SK-MEL-5 (cell line): ENCODE results near the gene PSME3. TPM values are rescaled to one million over a fixed set of nuclear protein-coding genes. Genes with fewer than 3 reads are reported as not detected.
"Not testable (repeated sequence)": the region's sequence is repeated elsewhere in the genome, so short reads cannot be mapped to it uniquely, and the experiment has no call there.

Experiments used
- DNase-seq: peaks from one replicate; pipeline ENCODE4 v3.0.0-alpha.2; 2016; ENCODE audit warnings: low read depth, low spot score
- in situ Hi-C: cut with HindIII; loops from 2 replicates; pipeline ENCODE4 v1.10.0; 2016; ENCODE audit warnings: low sequenced_read_pairs, high pct_unique_total_duplicates, low pct_unique_long_range_greater_than_20kb
- total RNA-seq: library from RNA; depleted of rRNA; stranded (reverse); fragments of >200 nt; shearing (Covaris generic); gene quantifications from 2 replicates; pipeline ENCODE4 v1.2.3, GENCODE V29; 2014

The PSME3 gene
- total RNA-seq, 1 experiment from 2014 or later = 139 TPM

DNA sequence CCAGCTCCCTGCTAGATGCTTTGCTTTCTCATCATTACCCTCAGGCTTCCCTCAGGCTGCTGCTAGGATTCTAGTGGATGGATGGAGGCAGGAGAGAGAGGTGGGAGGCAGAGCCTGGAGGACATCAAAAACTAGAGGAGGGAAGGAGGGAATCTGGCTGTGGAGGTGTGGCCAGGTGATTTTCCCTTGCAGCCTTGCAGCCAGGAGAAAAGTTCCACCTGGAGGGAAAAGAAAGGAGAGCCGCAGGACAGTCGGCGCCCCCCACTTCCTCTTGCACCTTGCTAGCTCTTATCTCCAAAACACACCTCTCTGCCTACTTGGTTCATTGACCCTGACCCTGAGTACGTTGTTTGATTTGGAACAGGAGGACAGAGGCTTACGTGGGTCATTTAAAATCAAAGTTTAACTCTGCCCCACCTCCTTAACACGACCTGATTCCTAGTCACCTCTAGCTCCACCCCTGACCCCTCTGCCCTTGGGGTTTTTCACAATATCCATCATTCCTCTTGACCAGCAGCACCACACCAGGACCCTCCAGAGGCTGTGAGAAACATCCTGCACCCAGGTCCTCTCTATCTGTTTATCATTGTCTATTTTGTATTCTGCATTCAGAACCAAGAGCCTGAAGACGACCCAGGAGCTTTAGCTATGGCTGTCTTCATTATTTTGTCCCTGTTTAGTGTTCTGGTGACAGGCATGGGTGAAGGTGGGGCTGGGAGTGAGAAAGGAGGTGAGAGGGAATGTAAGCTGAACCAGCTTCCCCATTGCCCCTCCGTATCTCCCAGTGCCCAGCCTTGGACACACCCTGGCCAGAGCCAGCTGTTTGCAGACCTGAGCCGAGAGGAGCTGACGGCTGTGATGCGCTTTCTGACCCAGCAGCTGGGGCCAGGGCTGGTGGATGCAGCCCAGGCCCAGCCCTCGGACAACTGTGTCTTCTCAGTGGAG is 33.7 kb downstream of the PSME3 start:
- in situ Hi-C loops = no loop called here

GRCh38 chr17:42867694-42868261 is 34.6 kb downstream of the PSME3 start:
- in situ Hi-C loops, DNase-seq: not testable (repeated sequence)

More for the DNA sequence above, 33.7 kb downstream of the PSME3 start:
- no peak for DNase-seq

GRCh38 chr17:42868338-42868737 is 35.1 kb downstream of the PSME3 start:
- DNase-seq = no peak
- in situ Hi-C loops = no loop called here

- DNase-seq = no peak
- in situ Hi-C loops = no loop called here
These were observed 38.5 kb downstream of the PSME3 start for GRCh38 chr17:42871647-42872046.

GRCh38 chr17:42872251-42872965 is 39.2 kb downstream of the PSME3 start:
- in situ Hi-C loops = no loop called here
- DNase-seq = no peak

DNA sequence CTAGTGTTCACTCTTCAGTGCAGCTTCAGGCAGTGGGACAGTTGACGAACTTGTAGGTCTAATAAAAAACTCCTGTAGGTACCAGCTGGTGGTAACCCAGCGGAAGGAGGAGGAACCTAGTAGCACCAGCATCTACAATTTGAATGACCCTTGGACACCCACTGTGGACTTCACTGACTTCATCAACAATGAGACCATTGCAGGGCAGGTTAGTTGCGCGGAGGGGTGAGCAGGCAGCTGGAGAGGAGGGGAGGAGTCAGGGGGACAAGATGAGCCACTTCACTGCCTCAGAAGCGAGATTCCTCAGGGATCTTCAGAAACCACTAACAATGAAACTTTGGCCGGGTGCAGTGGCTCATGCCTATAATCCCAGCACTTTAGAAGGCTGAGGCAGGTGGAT is 40.1 kb downstream of the PSME3 start:
- no peak for DNase-seq
- in situ Hi-C loops = no loop called here

GRCh38 chr17:42873932-42874695 is 40.9 kb downstream of the PSME3 start:
- in situ Hi-C loops, DNase-seq: not testable (repeated sequence)

GRCh38 chr17:42877037-42877436 is 43.8 kb downstream of the PSME3 start:
- DNase-seq = no peak
- in situ Hi-C loops = no loop called here

DNA sequence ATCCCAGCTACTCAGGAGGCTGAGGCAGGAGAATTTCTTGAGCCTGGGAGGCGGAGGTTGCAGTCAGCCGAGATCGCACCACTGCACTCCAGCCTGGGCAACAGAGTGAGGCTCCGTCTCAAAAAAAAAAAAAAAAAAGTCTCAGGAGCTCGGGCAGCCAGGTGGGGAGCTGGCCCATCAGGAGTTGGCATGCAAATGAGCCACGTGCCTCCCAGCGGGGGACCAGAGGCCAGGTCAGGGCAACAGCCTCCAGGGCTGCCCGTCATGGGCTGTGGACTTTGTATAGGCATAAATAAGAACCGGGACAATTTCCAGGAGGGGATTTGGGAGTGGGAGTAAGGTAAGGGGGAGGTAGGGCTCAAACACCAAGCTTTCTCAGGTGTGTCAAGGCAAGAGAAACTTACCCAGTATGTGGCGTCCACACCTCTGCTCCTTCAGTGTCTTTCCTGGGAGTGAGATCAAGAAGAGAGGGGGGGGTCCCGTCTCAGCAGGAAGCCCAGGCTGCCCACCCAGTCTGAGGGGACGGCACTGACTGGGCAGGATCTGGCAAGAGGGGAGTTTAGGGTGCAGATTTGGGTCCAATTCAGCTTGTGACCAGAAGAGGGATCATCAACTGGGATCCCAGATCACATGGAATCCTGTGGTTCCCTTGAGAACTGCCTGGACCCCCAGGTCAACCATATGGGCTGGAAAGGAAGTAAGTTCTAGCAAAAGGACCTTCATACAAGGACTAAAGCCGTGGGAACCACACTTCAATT is 45.1 kb downstream of the PSME3 start:
- DNase-seq = no peak
- in situ Hi-C loops = no loop called here

GRCh38 chr17:42878924-42879595 is 45.9 kb downstream of the PSME3 start:
- in situ Hi-C loops = no loop called here
- no peak for DNase-seq

GRCh38 chr17:42879596-42879985 is 46.4 kb downstream of the PSME3 start:
- in situ Hi-C loops = no loop called here
- no peak for DNase-seq

- no peak for DNase-seq
- in situ Hi-C loops = no loop called here
These were observed 47.6 kb downstream of the PSME3 start for GRCh38 chr17:42880776-42881310.

- DNase-seq, in situ Hi-C loops: not testable (repeated sequence)
These were observed 48.5 kb downstream of the PSME3 start for GRCh38 chr17:42881706-42882105.

GRCh38 chr17:42882166-42882565 is 49.0 kb downstream of the PSME3 start:
- in situ Hi-C loops = no loop called here
- no peak for DNase-seq

DNA sequence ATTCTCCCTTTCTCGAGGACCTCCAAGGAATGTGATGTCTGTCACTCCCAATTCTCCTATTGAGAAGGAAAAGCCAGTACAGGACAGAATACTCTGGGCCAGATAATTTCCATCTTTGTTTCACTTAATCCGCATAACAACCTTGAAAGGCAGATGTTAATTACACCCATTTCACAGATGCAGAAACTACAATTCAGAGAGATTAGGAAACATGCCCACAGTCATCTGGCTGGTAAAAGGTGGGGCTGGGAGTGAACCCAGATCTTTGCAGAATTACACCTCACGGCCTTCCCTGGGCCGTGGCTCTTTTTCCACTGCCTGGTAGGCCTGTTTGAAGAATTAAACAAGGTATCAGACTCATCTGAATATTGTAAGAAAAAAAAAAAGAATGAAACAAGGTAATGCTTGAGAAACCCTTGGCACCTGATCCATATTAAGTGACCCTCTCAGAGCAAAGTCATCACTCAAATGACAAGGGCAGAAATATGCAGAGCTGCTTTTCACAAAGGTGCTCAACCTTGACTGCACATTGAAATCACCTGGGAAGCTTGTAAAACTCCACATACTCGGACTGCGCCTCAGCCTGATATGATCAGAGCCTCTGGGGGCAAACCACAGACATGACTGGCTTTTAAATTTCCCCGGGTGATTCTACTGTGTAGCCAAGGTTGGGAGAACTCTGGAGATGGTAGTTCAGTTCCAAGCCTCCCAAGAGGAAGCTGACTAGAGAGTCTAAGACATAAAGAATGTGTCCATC is 50.8 kb downstream of the PSME3 start:
- DNase-seq = no peak
- in situ Hi-C loops = no loop called here

- DNase-seq, in situ Hi-C loops: not testable (repeated sequence)
These were observed 52.6 kb downstream of the PSME3 start for GRCh38 chr17:42885806-42886205.
